Suprapubic skin (tissue), 4 donors: ENCODE data around the gene CCDC178.

ENCODE experiments used
- CTCF ChIP-seq, 2 donors: fragments of 200-600 bp in 1 of 2; fragments of 450-650 bp in 1 of 2; sonication (generic) in 1 of 2; IDR thresholded peaks; one replicate each; pipeline ENCODE4 v1.5.1; 2016 to 2019; ENCODE audit warnings: antibody characterized with exemption in 2 of 2, mild to moderate bottlenecking in 1 of 2, moderate library complexity in 1 of 2
- EP300 ChIP-seq: sonication (generic); formaldehyde crosslinking; IDR thresholded peaks from one replicate; pipeline ENCODE4 v1.6.1; 2017; ENCODE audit warnings: antibody characterized with exemption
- POLR2AphosphoS5 ChIP-seq, 3 donors: sonication (generic); formaldehyde crosslinking; IDR thresholded peaks; one replicate each; pipeline ENCODE4 v1.6.1; 2017; ENCODE audit warnings: antibody characterized with exemption in 3 of 3

GRCh38 chr18:32919799-32920198 is 520.7 kb downstream of the CCDC178 start:
- TF ChIP-seq CTCF (IDR thresholded peaks at IDR 0.05) (no peak), POLR2AphosphoS5 (IDR thresholded peaks at IDR 0.05) (no peak), EP300 (no peak)
